GM21528 (cell line): ENCODE results near the gene PCDH20.
"Not testable (repeated sequence)": the region's sequence is repeated elsewhere in the genome, so short reads cannot be mapped to it uniquely, and the experiment has no call there.

ENCODE experiments used
- ATAC-seq: cut with Tn5 transposase; IDR thresholded peaks from one replicate; pipeline ENCODE4 v1.9.1; 2021; ENCODE audit warnings: mild to moderate bottlenecking, moderate library complexity; ENCODE audit not compliant: unreplicated experiment, low FRiP score

PCDH20 gene, protein sequence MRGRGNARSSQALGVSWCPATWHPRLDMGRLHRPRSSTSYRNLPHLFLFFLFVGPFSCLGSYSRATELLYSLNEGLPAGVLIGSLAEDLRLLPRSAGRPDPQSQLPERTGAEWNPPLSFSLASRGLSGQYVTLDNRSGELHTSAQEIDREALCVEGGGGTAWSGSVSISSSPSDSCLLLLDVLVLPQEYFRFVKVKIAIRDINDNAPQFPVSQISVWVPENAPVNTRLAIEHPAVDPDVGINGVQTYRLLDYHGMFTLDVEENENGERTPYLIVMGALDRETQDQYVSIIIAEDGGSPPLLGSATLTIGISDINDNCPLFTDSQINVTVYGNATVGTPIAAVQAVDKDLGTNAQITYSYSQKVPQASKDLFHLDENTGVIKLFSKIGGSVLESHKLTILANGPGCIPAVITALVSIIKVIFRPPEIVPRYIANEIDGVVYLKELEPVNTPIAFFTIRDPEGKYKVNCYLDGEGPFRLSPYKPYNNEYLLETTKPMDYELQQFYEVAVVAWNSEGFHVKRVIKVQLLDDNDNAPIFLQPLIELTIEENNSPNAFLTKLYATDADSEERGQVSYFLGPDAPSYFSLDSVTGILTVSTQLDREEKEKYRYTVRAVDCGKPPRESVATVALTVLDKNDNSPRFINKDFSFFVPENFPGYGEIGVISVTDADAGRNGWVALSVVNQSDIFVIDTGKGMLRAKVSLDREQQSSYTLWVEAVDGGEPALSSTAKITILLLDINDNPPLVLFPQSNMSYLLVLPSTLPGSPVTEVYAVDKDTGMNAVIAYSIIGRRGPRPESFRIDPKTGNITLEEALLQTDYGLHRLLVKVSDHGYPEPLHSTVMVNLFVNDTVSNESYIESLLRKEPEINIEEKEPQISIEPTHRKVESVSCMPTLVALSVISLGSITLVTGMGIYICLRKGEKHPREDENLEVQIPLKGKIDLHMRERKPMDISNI

DNA sequence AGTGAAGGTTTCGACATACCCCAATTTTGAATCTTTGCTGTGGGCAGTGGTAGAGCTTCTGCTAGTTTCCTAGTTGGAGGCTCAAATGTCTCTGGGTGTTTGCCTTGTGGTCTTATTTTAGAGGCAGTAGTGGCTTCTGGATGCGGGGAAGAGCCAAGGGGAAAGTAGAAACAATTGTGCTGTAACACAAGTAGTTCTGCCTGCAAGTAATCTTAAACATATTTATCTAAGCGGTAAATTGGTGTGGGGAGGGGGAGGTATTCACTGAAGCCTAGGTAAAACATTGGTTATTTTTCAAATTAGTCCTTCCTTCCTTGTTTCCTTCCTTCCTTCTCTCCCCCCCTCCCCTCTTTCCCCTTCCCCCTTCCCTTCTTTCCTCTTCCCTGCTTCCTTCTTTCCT, at the start of gene PCDH20:
TSS of gene PCDH20 (minus strand) at position 101 of the 400 bp plus-strand sequence. CDS start 691 bp downstream, outside the sequence.
- no peak for ATAC-seq

DNA sequence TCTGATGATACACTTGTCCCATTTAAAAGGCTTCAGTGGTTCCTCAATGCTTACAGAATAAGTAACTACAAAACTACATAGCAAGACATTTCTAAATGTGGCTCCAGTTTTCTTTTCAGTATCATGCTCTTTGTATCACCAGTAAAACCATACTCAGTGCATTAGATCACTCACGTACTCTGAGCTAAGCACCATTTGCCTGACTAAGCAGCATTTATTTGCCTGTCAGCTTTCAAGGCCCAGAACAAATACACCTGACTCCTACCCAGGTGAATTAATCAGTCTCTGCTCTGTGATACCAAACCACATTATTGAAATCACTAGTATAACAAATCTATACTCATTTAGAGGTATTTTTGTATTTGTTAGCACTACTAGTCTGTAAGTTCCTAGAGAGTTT, 47.4 kb upstream of the PCDH20 start:
- no peak for ATAC-seq

- ATAC-seq, result no peak
Measured at GRCh38 chr13:61453121-61453520, 37.5 kb upstream of the PCDH20 start.

- no peak for ATAC-seq
Measured at GRCh38 chr13:61432029-61432428, 16.4 kb upstream of the PCDH20 start.

- no peak for ATAC-seq
Measured at GRCh38 chr13:61423915-61424314, 8.3 kb upstream of the PCDH20 start.

DNA sequence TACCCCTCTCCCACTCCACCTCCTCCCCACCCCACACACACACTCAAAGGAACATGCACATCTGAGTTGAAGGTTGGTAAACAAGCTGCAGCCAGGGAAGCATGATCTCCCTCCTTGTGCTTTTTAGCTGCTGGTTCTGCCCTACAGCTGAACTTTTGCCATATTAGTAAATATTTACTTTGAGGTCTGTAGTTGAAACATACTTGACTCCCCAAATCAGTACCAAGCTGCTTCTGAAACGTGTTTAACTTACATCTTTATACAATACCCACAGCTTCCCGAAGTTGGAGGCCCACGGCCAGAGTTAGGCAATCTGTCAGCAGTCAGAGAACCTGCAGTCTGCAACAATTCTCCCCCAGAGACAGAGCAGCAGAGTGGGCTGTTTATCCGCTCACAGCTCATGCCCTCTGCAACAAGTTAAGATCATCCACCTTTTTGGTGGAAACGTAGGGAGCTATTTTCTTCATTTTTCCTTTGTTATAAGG, 1.5 kb upstream of the PCDH20 start:
- ATAC-seq, result no peak

DNA sequence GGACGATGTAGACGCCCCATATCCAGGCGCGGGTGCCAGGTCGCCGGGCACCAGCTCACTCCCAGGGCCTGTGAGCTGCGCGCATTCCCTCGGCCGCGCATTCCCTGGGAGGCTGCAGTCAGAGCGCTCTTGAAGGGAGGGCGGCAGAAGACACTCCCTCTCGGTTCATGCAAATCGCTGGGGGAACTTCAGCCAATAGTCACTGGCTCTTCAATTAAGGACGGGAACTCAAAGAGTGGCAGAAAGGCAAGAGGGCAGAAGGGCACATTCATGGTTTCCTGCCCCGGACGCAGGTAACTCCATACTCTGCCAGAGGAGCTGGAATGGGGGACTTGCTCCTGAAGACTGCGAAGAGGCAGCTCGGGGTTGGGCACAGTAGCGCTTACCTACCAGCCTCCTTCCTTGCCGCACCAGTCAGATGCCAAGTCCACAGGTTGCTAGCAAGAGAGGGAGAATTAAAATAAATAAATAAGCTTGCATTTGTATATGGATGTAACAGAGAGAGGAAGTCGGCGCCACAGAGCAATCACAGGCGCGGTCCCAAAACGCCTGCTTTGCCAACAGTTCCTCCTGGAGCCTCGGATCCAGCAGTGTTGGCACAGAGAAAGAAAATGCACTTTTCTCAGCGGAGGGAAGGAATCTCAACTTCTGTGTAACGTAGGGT, 459 bp downstream of the PCDH20 start:
- ATAC-seq, result no peak

DNA sequence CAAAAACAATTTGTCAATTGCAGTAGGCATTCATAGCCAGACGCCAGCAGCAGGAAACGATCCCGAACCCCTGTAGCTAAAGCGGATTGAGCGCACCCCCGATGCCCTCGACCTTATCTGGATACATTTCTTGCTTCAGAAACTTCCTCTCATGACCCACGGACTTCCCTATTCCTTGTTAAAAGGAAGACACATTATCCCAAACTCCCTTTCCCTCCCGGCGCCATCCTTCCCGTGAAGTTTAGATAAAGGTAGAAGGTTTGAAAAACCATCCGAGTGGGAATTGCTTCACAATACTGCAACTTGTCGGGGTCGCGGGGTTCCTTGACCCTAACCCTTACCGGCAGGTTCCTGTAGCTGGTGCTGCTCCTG, 977 bp downstream of the PCDH20 start:
- no peak for ATAC-seq

- no peak for ATAC-seq
Measured at GRCh38 chr13:61413572-61414535, 1.8 kb downstream of the PCDH20 start.

DNA sequence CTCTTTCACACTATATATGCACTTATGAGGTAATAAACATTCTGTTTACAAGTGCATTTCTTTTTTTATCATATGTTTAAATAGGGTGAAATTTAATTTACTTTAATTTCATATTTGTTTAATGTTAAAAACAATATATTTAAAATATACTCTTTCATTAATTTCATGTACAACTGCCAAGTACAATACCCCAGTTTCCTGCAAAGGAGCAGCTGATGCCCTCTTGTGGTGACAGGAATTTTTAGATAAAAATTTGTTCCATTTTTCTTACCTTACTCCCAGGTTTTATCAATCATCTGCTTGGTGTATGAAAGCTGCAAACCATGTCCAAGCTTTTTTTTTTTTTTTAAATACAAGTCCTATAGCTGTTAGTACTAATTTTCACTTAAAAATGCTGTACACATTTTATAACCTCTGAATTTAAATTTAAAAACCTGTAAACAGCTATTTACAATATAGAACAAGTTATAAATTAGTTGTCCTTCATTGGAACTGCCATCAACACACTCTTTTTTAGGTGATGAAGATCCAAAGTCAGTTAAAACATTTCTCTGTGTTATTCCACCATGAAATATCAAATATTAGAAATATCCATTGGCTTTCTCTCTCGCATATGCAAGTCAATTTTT, 4.9 kb downstream of the PCDH20 start:
- no peak for ATAC-seq

- no peak for ATAC-seq
Measured at GRCh38 chr13:61410266-61410665, 5.4 kb downstream of the PCDH20 start.

DNA sequence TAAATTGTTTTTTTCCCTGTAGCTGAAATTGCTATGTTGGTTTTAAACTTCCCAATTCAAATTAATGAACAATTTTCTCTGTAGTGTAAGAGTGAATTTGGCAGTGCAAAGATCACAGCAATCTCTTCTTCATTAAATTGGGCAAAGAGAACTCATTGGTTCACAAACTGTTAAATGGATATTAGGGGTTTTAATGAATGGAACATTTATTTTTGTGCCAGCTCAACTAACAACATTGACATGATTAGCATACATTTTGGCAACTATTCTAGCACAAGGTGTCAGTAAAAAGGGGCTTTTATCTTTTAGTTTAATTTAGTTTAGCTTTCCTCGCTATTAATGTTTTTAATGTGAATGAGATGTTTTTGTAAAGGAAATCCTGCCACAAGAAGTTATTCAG, 7.1 kb downstream of the PCDH20 start:
- no peak for ATAC-seq

DNA sequence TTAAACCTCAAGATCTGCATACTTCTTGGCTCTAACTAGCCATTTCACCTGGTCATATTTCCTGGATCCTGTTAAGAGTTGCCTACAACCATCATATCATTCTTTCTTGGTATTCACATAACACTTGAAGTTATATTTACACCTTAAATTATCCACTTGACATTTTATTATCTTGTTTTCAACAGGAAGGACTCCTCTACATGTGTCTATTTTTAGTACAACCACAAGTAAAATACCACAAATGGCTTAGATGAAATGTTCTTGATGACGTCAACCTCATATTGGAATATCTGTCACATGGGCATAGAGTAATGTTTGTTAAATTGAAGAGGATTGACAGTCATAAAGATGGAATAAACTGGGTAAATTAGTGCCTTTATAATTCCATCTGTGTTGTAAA, 9.4 kb downstream of the PCDH20 start:
- no peak for ATAC-seq

DNA sequence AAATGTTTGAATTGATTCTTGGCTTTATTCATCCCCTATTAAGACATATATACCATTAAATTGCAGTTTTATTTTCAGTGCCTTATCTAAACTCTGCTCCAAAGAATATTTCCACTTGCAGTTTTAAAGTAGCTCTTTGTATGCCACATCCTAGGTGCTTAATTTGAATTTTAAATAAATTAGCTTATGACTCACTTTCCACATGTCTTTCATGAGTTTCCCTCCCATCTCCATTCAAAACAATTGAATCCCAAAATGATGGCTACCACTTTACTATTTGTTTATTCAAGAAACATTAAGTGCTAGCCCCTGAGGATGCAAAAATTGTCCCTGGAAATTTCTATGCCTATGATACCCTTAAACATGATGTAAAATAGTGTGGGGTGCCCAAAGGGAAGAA, 19.5 kb downstream of the PCDH20 start:
- ATAC-seq, result no peak

GRCh38 chr13:61391426-61391825, 24.2 kb downstream of the PCDH20 start:
- ATAC-seq, result no peak

GRCh38 chr13:61387694-61388093, 28.0 kb downstream of the PCDH20 start:
- ATAC-seq, result no peak

- no peak for ATAC-seq
Measured at GRCh38 chr13:61383111-61383510, 32.5 kb downstream of the PCDH20 start.

DNA sequence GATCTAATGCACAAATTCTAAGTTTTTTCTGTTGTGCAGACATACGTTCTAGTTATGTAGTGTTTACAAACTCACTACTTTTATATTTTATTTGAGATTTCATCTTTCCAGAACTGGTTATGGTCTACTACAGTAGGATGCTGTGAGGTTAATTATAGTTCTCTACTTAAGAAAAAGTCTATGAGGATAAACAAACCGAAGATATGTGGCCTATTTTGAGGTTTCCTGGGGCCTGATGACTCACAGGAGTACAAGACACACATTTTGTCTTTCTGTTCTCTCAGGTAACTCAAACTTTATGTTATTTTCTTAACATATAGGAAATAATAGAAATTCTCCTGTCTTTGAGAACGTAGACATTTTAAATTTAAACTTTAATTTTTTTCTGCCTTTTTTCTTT, 45.1 kb downstream of the PCDH20 start:
- ATAC-seq, result no peak

- not testable (repeated sequence) for ATAC-seq
Measured at GRCh38 chr13:61364690-61365089, 51.0 kb downstream of the PCDH20 start.
